Activated CD4-positive, alpha-beta T cell treated with anti-CD3 and anti-CD28 coated beads, Interleukin-2, amount 10 ng/mL, durations not matched to agents 24 days and 14 days (primary cell): ENCODE data around the gene WDR36. TPM values are rescaled to one million over a fixed set of nuclear protein-coding genes. Genes with fewer than 3 reads are reported as not detected.

Source experiments
- DNase-seq: peaks from one replicate; pipeline ENCODE4 v3.0.0; 2022
- H3K27ac Mint-ChIP-seq: one replicate; pipeline ENCODE4 v1.8.0; 2022; ENCODE audit warnings: mild to moderate bottlenecking, mixed read lengths
- H3K27me3 Mint-ChIP-seq: one replicate; pipeline ENCODE4 v1.8.0; 2022; ENCODE audit warnings: mixed read lengths
- H3K36me3 Mint-ChIP-seq: one replicate; pipeline ENCODE4 v1.8.0; 2022; ENCODE audit warnings: low read depth, mild to moderate bottlenecking, mixed read lengths
- H3K4me1 Mint-ChIP-seq: one replicate; pipeline ENCODE4 v1.8.0; 2021; ENCODE audit warnings: mixed read lengths
- H3K4me3 Mint-ChIP-seq: one replicate; pipeline ENCODE4 v1.8.0; 2022; ENCODE audit warnings: mild to moderate bottlenecking, moderate library complexity, mixed read lengths
- H3K9me3 Mint-ChIP-seq: one replicate; pipeline ENCODE4 v1.8.0; 2021; ENCODE audit warnings: mixed read lengths
- intact Hi-C: fragments of 100-400 bp; cut with micrococcal nuclease; formaldehyde crosslinking; loops from one replicate; pipeline ENCODE4 v1.15.1; 2023
- total RNA-seq: library from RNA; stranded (reverse); gene quantifications from 2 replicates; pipeline ENCODE4 v1.2.3, GENCODE V29; 2022

The WDR36 gene
- total RNA-seq, 1 donor from 2014 or later: 90.1 TPM

GRCh38 chr5:111163000-111163399 is 70.9 kb downstream of the WDR36 start:
- H3K27me3 Mint-ChIP-seq: no peaks in the 10 kb centered on the region
- no peak for DNase-seq
- intact Hi-C loops: no loop called here
- no peak overlapping the region for H3K4me3 Mint-ChIP-seq
- H3K36me3 Mint-ChIP-seq: no peaks in the 10 kb centered on the region
- peaks cover 2% of the 10 kb centered on the region for H3K4me1 Mint-ChIP-seq
- no peaks in the 10 kb centered on the region for H3K9me3 Mint-ChIP-seq
- no peak overlapping the region for H3K27ac Mint-ChIP-seq

- H3K4me3 Mint-ChIP-seq: no peak overlapping the region
- H3K36me3 Mint-ChIP-seq: peaks cover 1% of the 10 kb centered on the region
- H3K4me1 Mint-ChIP-seq: no peaks in the 10 kb centered on the region
- no peak overlapping the region for H3K27ac Mint-ChIP-seq
- no peaks in the 10 kb centered on the region for H3K9me3 Mint-ChIP-seq
- intact Hi-C loops: no loop called here
- DNase-seq: no peak
- no peaks in the 10 kb centered on the region for H3K27me3 Mint-ChIP-seq
Measured at GRCh38 chr5:111165058-111165457, 72.9 kb downstream of the WDR36 start.

GRCh38 chr5:111167551-111167950 is 75.4 kb downstream of the WDR36 start:
- intact Hi-C loops: no loop called here
- DNase-seq: no peak

GRCh38 chr5:111168608-111169007 is 76.5 kb downstream of the WDR36 start:
- Mint-ChIP-seq H3K9me3 (no peaks in the 10 kb centered on the region), H3K4me1 (no peaks in the 10 kb centered on the region), H3K27ac (no peak overlapping the region), H3K27me3 (peaks cover 3% of the 10 kb centered on the region), H3K36me3 (peaks cover 1% of the 10 kb centered on the region), H3K4me3 (no peak overlapping the region)
- intact Hi-C loops: no loop called here
- DNase-seq: no peak

More at GRCh38 chr5:111167551-111167950, 75.4 kb downstream of the WDR36 start:
- no peaks in the 10 kb centered on the region for H3K9me3 Mint-ChIP-seq
- H3K4me1 Mint-ChIP-seq: no peaks in the 10 kb centered on the region
- no peak overlapping the region for H3K4me3 Mint-ChIP-seq
- no peaks in the 10 kb centered on the region for H3K27me3 Mint-ChIP-seq
- H3K27ac Mint-ChIP-seq: no peak overlapping the region
- peaks cover 1% of the 10 kb centered on the region for H3K36me3 Mint-ChIP-seq

DNA sequence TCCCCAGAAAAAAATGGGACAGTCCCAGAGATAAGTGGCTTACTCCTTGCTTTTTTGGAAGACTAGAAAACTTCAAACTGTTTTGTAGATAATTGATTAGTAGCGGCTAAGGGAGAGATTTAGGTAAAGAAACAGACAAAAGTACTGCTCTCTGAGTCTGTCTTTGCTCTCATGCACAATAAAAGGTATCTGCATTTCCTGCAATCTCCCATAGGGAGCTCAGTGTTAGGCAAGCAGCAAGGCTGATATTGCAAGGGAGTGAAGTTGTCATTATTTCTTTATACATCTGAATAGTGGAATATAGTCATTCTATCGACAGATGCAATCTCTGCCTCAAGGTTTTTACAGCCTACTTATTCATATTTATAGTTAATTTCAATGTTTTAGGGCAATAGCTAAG is 77.1 kb downstream of the WDR36 start:
- intact Hi-C loops: no loop called here
- peaks cover 1% of the 10 kb centered on the region for H3K36me3 Mint-ChIP-seq
- peaks cover 3% of the 10 kb centered on the region for H3K27me3 Mint-ChIP-seq
- H3K9me3 Mint-ChIP-seq: no peaks in the 10 kb centered on the region
- no peak overlapping the region for H3K4me3 Mint-ChIP-seq
- DNase-seq: no peak
- H3K4me1 Mint-ChIP-seq: no peaks in the 10 kb centered on the region
- no peak overlapping the region for H3K27ac Mint-ChIP-seq

GRCh38 chr5:111170279-111170678 is 78.1 kb downstream of the WDR36 start:
- DNase-seq: no peak
- Mint-ChIP-seq H3K4me1 (no peaks in the 10 kb centered on the region), H3K27me3 (peaks cover 6% of the 10 kb centered on the region), H3K9me3 (peaks cover 4% of the 10 kb centered on the region), H3K36me3 (peaks cover 1% of the 10 kb centered on the region), H3K27ac (no peak overlapping the region), H3K4me3 (no peak overlapping the region)
- intact Hi-C loops: no loop called here

GRCh38 chr5:111172504-111172903 is 80.4 kb downstream of the WDR36 start:
- Mint-ChIP-seq H3K4me1 (no peaks in the 10 kb centered on the region), H3K9me3 (peaks cover 8% of the 10 kb centered on the region), H3K27ac (no peak overlapping the region), H3K27me3 (peaks cover 9% of the 10 kb centered on the region), H3K4me3 (no peak overlapping the region), H3K36me3 (peaks cover 1% of the 10 kb centered on the region)
- DNase-seq: no peak
- intact Hi-C loops: no loop called here

- H3K27me3 Mint-ChIP-seq: peaks cover 9% of the 10 kb centered on the region
- peaks cover 8% of the 10 kb centered on the region for H3K9me3 Mint-ChIP-seq
- no peak overlapping the region for H3K4me3 Mint-ChIP-seq
- no peak for DNase-seq
- intact Hi-C loops: no loop called here
- peaks cover 1% of the 10 kb centered on the region for H3K36me3 Mint-ChIP-seq
- no peaks in the 10 kb centered on the region for H3K4me1 Mint-ChIP-seq
- H3K27ac Mint-ChIP-seq: no peak overlapping the region
Measured at GRCh38 chr5:111173476-111173875, 81.3 kb downstream of the WDR36 start.

Other genes starting within 250 kb of the WDR36 start
- 0.09 and 0.42 TPM in 2 replicates for gene TSLP, start 20.6 kb upstream of the WDR36 start, total RNA-seq
- 47.7 and 49.5 TPM in 2 replicates for gene CAMK4, start 132.0 kb downstream of the WDR36 start, total RNA-seq